Endothelial cell of umbilical vein (primary cell): ENCODE measurements around the gene CTU2. TPM values are rescaled to one million over a fixed set of nuclear protein-coding genes. Genes with fewer than 3 reads are reported as not detected.

Experiments
- BruUV-seq: library from RNA; stranded (reverse); fragments of 400-500 nt; replicated peaks from 2 replicates; lab custom pipeline; 2021; lab: Mats Ljungman, UMichigan
- CTCF ChIA-PET: fragments of 300-600, 350-600 bp; sonication (Branson Sonifier 250); formaldehyde crosslinking; loops from one replicate; lab custom pipeline; 2021; ENCODE audit warnings: antibody characterized with exemption, inconsistent platforms; lab: Charles Lee
- POLR2A ChIA-PET: fragments of 300-600, 350-600 bp; sonication (Branson Sonifier 250); formaldehyde crosslinking; loops from one replicate; lab custom pipeline; 2021; ENCODE audit warnings: antibody characterized with exemption, inconsistent platforms; lab: Charles Lee
- DNase-seq: peaks from one replicate; pipeline ENCODE4 v3.0.0-alpha.2; 2011; ENCODE audit warnings: low read depth, low spot score
- FAIRE-seq: peaks from 2 replicates; lab custom pipeline; 2011; peaks lifted over from hg19 to GRCh38; lab: Jason Lieb, UNC
- H2AFZ ChIP-seq: 2 replicates; pipeline ENCODE4 v1.6.0; 2012; ENCODE audit warnings: low read depth, low read length, control low read depth, inconsistent platforms
- H3K27ac ChIP-seq: 2 replicates; pipeline ENCODE4 v1.5.1; 2011; ENCODE audit warnings: low read depth, mild to moderate bottlenecking, control low read depth, low read length, moderate library complexity; ENCODE audit not compliant: insufficient read depth
- H3K27me3 ChIP-seq, 2 experiments: 2 replicates each; pipeline versions ENCODE4 v1.6.0 to v1.6.1; 2011; ENCODE audit warnings: low read length in 2 of 2, mixed read lengths in 1 of 2; ENCODE audit not compliant: control insufficient read depth in 2 of 2, insufficient read depth in 2 of 2
- H3K36me3 ChIP-seq, 2 experiments: 2 replicates in 1 of 2; 3 replicates in 1 of 2; pipeline ENCODE4 v1.5.1; 2011; ENCODE audit warnings: low read length in 2 of 2, mild to moderate bottlenecking in 1 of 2, moderate library complexity in 1 of 2; ENCODE audit not compliant: control insufficient read depth in 2 of 2, insufficient read depth in 2 of 2; ENCODE audit errors: extremely low read depth in 1 of 2
- H3K4me1 ChIP-seq: 3 replicates; pipeline ENCODE4 v1.5.1; 2011; ENCODE audit warnings: mild to moderate bottlenecking, low read length; ENCODE audit not compliant: control insufficient read depth, insufficient read depth; ENCODE audit errors: extremely low read depth
- H3K4me2 ChIP-seq: 2 replicates; pipeline ENCODE4 v1.6.1; 2011; ENCODE audit warnings: low read length, control low read depth, mixed read lengths; ENCODE audit not compliant: insufficient read depth
- H3K4me3 ChIP-seq, 3 experiments: fragments of 200-600 bp in 1 of 3; sonication (generic), shearing (Covaris generic) in 1 of 3; replicated peaks in 1 of 3; 2 replicates each; pipeline ENCODE4 v1.5.1; 2011 to 2016; ENCODE audit warnings: control low read depth in 3 of 3, low read length in 3 of 3, mild to moderate bottlenecking in 2 of 3, inconsistent platforms in 1 of 3, low read depth in 1 of 3, moderate library complexity in 1 of 3; ENCODE audit not compliant: insufficient read depth in 1 of 3
- H3K79me2 ChIP-seq: 2 replicates; pipeline ENCODE4 v1.6.0; 2012; ENCODE audit warnings: low read length, inconsistent platforms; ENCODE audit not compliant: control insufficient read depth, insufficient read depth
- H3K9ac ChIP-seq: replicated peaks from 2 replicates; pipeline ENCODE3; 2011; ENCODE audit warnings: low read length, control low read depth; ENCODE audit not compliant: insufficient read depth; ENCODE audit errors: extremely low read depth
- H3K9me1 ChIP-seq: replicated peaks from 3 replicates; pipeline ENCODE4 v1.6.0; 2011; ENCODE audit warnings: mild to moderate bottlenecking, low read length; ENCODE audit not compliant: control insufficient read depth, insufficient read depth; ENCODE audit errors: extremely low read depth
- H3K9me3 ChIP-seq: replicated peaks from 2 replicates; pipeline ENCODE4 v1.5.1; 2012; ENCODE audit warnings: low read length, inconsistent platforms; ENCODE audit not compliant: control insufficient read depth, insufficient read depth
- H4K20me1 ChIP-seq: replicated peaks from 2 replicates; pipeline ENCODE3; 2011; ENCODE audit warnings: mild to moderate bottlenecking, low read length; ENCODE audit not compliant: control insufficient read depth, insufficient read depth; ENCODE audit errors: extremely low read depth
- CTCF ChIP-seq, 2 donors: IDR thresholded peaks; 1 replicate in 1 of 2; 2 replicates in 1 of 2; pipeline ENCODE4 v1.5.1; 2011; ENCODE audit warnings: low read length in 2 of 2, mild to moderate bottlenecking in 2 of 2, moderate library complexity in 2 of 2, control low read depth in 1 of 2, inconsistent platforms in 1 of 2, low read depth in 1 of 2; ENCODE audit not compliant: insufficient read depth in 1 of 2; ENCODE audit errors: extremely low read depth in 1 of 2
- EZH2 ChIP-seq: IDR thresholded peaks from 2 replicates; pipeline ENCODE4 v1.6.1; 2012; ENCODE audit warnings: borderline replicate concordance, low read depth, mild to moderate bottlenecking, moderate library complexity, low read length, inconsistent platforms; ENCODE audit not compliant: severe bottlenecking
- JUN ChIP-seq: IDR thresholded peaks from 2 replicates; pipeline ENCODE4 v1.6.1; 2011; ENCODE audit warnings: borderline replicate concordance, low read depth; ENCODE audit not compliant: insufficient read length, insufficient read depth
- POLR2A ChIP-seq: IDR thresholded peaks from 2 replicates; pipeline ENCODE4 v1.6.1; 2012; ENCODE audit warnings: low read depth, mild to moderate bottlenecking, control low read depth, low read length
- dilution Hi-C: fragments of 300-500 bp; cut with MboI; formaldehyde crosslinking; loops from one replicate; pipeline ENCODE4 v1.15.0; 2019; ENCODE audit warnings: low sequenced_read_pairs; ENCODE audit not compliant: extremely low pct_ligation_motif_present
- intact Hi-C: fragments of 100-400 bp; cut with micrococcal nuclease; formaldehyde crosslinking; loops from one replicate; pipeline ENCODE4 v1.10.0; 2022
- polyA plus RNA-seq, 4 experiments: library from polyadenylated mRNA; depleted of rRNA in 3 of 4; stranded (reverse) in 3 of 4; unstranded in 1 of 4; fragments of >200 nt; gene quantifications; 2 replicates each; pipeline versions ENCODE4 v1.2.1 to v1.2.3, GENCODE V29; 2011 to 2012; ENCODE audit warnings: missing spikeins in 1 of 4
- total RNA-seq: library from RNA; stranded (reverse); gene quantifications from 2 replicates; pipeline ENCODE4 v1.2.3, GENCODE V29; 2021

The CTU2 gene
- total and polyA plus RNA-seq, 2 donors (not counting 3 experiments of a cell fraction or from before 2014, with no cell fraction given) = 26.1 to 33.7 TPM

GRCh38 chr16:88753191-88753590, 46.9 kb downstream of the CTU2 start:
- no peak overlapping the region for H3K27ac ChIP-seq
- BruUV-seq = no TSS peak
- TF ChIP-seq POLR2A = no peak
- TF ChIP-seq CTCF (IDR thresholded peaks at IDR 0.05; ENCODE audit: extremely low read depth in 1 of 2, insufficient read depth in 1 of 2, low read depth in 1 of 2, low read length in 2 of 2) = no peak

GRCh38 chr16:88753602-88754001, 47.3 kb downstream of the CTU2 start:
- H3K4me3 ChIP-seq = no peak overlapping the region
- H2AFZ ChIP-seq = no peak overlapping the region
- TF ChIP-seq EZH2 = no peak
- TF ChIP-seq POLR2A = no peak
- TF ChIP-seq JUN = no peak
- intact Hi-C loops = no loop called here
- peaks cover 0 to 9% of the 10 kb centered on the region in 2 experiments for H3K36me3 ChIP-seq
- peaks cover 74% of the 10 kb centered on the region for H3K79me2 ChIP-seq
- no peaks in the 10 kb centered on the region for H3K9me1 ChIP-seq
- no peaks in the 10 kb centered on the region for H3K27me3 ChIP-seq
- no peak for FAIRE-seq
- H3K4me2 ChIP-seq = no peak overlapping the region
- H3K4me1 ChIP-seq = peaks cover 2% of the 10 kb centered on the region
- no peak overlapping the region for H3K27ac ChIP-seq
- CTCF ChIA-PET = interaction anchor here (0.9 to 3.3 kb wide), 4 partner anchors 10 to 31 kb away, joined by 3 to 31 read pairs (median 13); partner anchors contain the start of gene PIEZO1
- no peak overlapping the region for H3K9ac ChIP-seq
- dilution Hi-C loops = no loop called here
- POLR2A ChIA-PET = no interaction called here
- H4K20me1 ChIP-seq = no peaks in the 10 kb centered on the region
- no peak for DNase-seq
- no peaks in the 10 kb centered on the region for H3K9me3 ChIP-seq
- no TSS peak for BruUV-seq

More at GRCh38 chr16:88753191-88753590, 46.9 kb downstream of the CTU2 start:
- Histone ChIP-seq H2AFZ (no peak overlapping the region), H3K9me1 (no peaks in the 10 kb centered on the region), H3K36me3 (peaks cover 0 to 9% of the 10 kb centered on the region in 2 experiments), H3K9ac (no peak overlapping the region), H4K20me1 (no peaks in the 10 kb centered on the region), H3K4me2 (no peak overlapping the region), H3K4me3 (no peak overlapping the region), H3K79me2 (peaks cover 70% of the 10 kb centered on the region), H3K9me3 (no peaks in the 10 kb centered on the region), H3K27me3 (no peaks in the 10 kb centered on the region), H3K4me1 (peaks cover 2% of the 10 kb centered on the region)
- intact Hi-C loops (no loop called here), dilution Hi-C loops (no loop called here)
- DNase-seq (no peak), FAIRE-seq (no peak)
- ChIA-PET POLR2A (no interaction called here), CTCF (interaction anchor here (1.3 to 3.3 kb wide), 3 partner anchors 10 to 31 kb away, joined by 6 to 31 read pairs (median 20); partner anchors contain the start of gene PIEZO1)
